Adrenal gland (tissue), 5 donors: ENCODE results near the gene ANP32E.

Experiments
- CTCF ChIP-seq, 6 experiments: fragments of 450-650 bp in 4 of 6; fragments of 200-600 bp in 2 of 6; sonication (generic) in 1 of 6; IDR thresholded peaks; 1 replicate in 5 of 6; 2 replicates in 1 of 6; pipeline versions ENCODE4 v1.5.1 to v1.8.0; 2016 to 2021; ENCODE audit warnings: antibody characterized with exemption in 6 of 6, mild to moderate bottlenecking in 2 of 6, moderate library complexity in 1 of 6
- POLR2A ChIP-seq, 2 donors: fragments of 450-650 bp; IDR thresholded peaks; one replicate each; pipeline ENCODE4 v1.6.1; 2017; ENCODE audit warnings: antibody characterized with exemption in 2 of 2, mild to moderate bottlenecking in 2 of 2, moderate library complexity in 1 of 2
- donor health status: DM: no; HTN: no; CAD: no.

GRCh38 chr1:150224983-150225382, 10.9 kb downstream of the ANP32E start:
- no peak for TF ChIP-seq CTCF (IDR thresholded peaks at IDR 0.05)
- TF ChIP-seq POLR2A (IDR thresholded peaks at IDR 0.05) = no peak
